Measurements from ENCODE around the gene PID1.

DNA sequence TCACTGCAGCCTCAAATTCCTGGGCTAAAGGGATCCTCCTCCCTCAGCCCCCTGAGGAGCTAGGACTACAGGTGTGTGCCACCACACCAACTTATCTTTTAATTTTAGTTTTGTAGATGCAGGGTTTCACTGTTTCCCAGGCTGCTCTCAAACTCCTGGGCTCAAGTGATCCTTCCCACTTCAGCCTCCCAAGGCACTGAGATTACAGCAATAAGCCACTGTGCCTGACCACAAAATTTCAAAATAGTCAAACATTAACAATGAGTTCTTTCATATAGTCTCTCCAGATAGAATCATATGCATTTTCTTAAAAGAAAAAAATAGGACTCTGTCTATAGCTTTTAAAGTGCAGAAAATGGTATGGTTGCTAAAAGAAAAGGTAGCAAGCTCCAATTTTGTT lies 24.9 kb upstream of the PID1 start:
- TF ChIP-seq POLR2A (IDR thresholded peaks at IDR 0.05; ENCODE audit: low read depth, low read length) (no peak), POLR2AphosphoS5 (IDR thresholded peaks at IDR 0.05; ENCODE audit: low read depth, low read length) (no peak), TAF1 (IDR thresholded peaks at IDR 0.05; ENCODE audit: low read depth, low read length) (no peak), SPI1 (IDR thresholded peaks at IDR 0.05; ENCODE audit: low read depth, low read length) (no peak)

Measured in GM12891 (cell line).